Coronary artery (tissue), 2 donors: ENCODE measurements around the gene ACOT8.

ENCODE experiments used
- DNase-seq: peaks from one replicate; pipeline ENCODE4 v3.0.0-alpha.2; 2017; ENCODE audit warnings: low spot score
- H3K27ac ChIP-seq, 2 donors: fragments of 200-600 bp; sonication (generic); one replicate each; pipeline ENCODE4 v1.5.1; 2016 to 2019
- H3K4me3 ChIP-seq: fragments of 200-600 bp; sonication (generic); 2 replicates; pipeline ENCODE4 v1.5.1; 2016; ENCODE audit warnings: mild to moderate bottlenecking, moderate library complexity
- TF ChIP-seq, protein P1 (sequence below): fragments of 200-600 bp; sonication (generic); IDR thresholded peaks from one replicate; pipeline ENCODE4 v1.5.1; 2019; ENCODE audit warnings: antibody characterized with exemption

ACOT8 gene

DNA sequence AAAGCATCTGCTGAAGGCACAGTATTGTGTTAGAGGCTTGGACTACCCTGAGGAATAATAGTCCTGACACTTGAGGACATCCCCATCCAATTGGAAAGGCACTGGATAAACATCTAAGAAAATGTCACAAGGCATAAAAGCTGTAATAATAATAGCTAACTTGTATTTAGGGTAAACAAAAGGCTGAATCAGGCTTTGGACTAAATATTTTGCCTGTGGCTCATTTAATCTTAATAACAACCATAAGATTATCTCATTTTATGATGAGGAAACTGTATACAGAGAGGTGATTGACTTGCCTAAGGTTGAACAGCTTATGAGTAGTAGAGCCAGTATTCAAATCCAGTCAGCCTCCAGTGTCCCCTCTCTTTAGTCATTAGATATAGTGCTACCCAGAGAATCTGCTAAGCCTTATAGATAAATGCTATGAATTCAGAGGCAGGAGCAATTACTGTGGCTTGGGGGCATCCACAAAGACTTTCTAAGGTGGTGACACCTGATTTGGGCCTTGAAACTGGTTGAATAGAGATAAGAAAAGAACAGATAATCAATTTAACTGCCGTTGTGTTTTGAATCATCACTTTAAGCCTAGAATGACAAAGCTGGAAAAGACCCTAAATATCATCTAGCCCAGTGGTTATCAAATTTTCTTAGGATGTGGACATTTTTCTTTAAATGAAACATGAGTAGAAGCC, 16.4 kb upstream of the ACOT8 start:
- TF ChIP-seq, protein P1, sequence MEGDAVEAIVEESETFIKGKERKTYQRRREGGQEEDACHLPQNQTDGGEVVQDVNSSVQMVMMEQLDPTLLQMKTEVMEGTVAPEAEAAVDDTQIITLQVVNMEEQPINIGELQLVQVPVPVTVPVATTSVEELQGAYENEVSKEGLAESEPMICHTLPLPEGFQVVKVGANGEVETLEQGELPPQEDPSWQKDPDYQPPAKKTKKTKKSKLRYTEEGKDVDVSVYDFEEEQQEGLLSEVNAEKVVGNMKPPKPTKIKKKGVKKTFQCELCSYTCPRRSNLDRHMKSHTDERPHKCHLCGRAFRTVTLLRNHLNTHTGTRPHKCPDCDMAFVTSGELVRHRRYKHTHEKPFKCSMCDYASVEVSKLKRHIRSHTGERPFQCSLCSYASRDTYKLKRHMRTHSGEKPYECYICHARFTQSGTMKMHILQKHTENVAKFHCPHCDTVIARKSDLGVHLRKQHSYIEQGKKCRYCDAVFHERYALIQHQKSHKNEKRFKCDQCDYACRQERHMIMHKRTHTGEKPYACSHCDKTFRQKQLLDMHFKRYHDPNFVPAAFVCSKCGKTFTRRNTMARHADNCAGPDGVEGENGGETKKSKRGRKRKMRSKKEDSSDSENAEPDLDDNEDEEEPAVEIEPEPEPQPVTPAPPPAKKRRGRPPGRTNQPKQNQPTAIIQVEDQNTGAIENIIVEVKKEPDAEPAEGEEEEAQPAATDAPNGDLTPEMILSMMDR = no peak
- Histone ChIP-seq H3K4me3 (no peak overlapping the region), H3K27ac (no peak overlapping the region)
- DNase-seq = no peak

DNA sequence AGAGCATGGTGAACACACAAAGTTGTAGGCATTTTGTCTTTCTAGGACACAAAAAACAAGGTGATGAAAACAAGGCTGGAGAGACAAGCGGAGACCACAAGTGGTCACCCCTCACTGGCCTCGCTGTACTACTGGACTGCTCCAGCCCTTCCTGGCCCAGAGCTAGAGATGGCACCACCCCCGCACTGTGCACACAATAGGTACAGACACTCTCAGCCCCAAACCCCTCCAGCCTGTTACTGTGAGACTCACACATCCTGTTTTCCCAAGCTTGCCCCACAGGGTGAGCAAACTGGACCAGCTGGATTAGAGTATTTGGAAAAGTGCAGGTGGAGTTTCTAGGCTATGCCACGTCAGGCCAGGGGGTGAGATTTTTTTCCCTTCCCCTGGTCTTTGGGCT, 15.4 kb upstream of the ACOT8 start:
- no peak for DNase-seq

DNA sequence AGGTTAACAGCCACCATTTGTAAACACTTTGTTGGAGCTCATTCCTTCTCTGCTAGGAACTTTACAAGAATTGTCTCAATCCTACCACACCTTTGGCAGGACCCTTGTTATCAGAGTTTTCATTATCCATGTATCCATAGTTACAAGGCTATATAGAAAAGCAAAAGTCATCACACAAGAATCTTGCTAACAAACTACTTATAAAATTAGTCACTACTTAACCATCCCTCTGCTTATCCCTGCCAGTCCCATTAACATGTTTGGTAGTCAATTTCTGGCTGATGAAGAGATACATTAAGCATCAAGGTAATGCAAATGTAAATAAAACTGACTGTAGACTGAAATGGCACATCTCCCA, 10.6 kb upstream of the ACOT8 start:
- Histone ChIP-seq H3K27ac (no peak overlapping the region), H3K4me3 (no peak overlapping the region)
- DNase-seq = no peak
- TF ChIP-seq, protein P1 = no peak

More for the DNA sequence above, 15.4 kb upstream of the ACOT8 start:
- Histone ChIP-seq H3K27ac (no peak overlapping the region), H3K4me3 (no peak overlapping the region)
- TF ChIP-seq, protein P1 = no peak

DNA sequence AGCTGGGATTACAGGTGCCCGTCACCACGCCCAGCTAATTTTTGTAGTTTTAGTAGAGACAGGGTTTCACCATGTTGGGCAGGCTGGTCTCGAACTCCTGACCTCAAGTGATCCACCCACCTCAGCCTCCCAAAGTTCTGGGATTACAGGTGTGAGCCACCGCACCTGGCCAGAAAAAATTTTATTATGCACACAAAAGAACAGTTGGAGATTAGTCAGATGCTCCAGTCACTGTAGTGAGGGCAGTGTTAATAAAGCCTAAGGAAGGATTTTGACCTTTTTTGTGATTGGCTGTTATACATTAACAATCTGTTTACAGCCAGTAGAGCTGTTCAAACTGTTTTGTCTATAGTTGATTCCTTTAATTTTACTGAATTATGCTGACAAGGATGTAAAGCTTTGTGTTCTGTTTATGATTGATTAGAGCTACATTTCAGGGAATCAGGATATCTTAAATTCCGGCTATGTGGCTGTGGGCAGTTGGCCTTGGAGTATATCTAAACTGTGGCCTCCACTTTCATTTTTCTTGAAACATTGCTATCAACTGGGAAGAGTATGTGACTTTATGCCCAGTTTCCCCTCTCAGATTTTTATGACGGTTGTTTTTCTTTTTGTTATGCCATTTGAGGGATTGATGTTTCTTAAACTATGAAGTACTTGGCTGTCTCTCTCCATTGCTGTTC, 10.1 kb upstream of the ACOT8 start:
- no peak overlapping the region for H3K4me3 ChIP-seq
- TF ChIP-seq, protein P1 = no peak
- no peak for DNase-seq
- H3K27ac ChIP-seq = no peak overlapping the region

DNA sequence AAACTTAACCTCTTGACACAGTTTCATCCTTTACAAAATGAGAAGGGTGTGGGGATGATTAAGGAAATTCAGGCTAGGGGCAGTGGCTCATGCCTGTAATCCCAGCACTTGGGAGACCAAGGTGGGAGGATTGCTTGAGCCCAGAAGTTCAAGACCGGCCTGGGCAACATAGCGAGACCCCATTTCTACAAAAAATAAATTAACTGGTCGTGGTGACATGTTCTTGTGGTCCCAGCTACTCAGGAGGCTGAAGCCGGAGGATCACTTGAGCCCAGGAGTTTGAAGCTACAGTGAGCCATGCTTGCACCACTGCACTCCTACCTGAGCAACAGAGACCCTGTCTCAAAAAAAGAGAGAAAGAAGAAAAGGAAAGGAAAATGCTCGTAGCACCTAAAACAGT, 9.3 kb upstream of the ACOT8 start:
- no peak overlapping the region for H3K27ac ChIP-seq
- TF ChIP-seq, protein P1 = no peak
- DNase-seq = no peak
- H3K4me3 ChIP-seq = no peak overlapping the region

DNA sequence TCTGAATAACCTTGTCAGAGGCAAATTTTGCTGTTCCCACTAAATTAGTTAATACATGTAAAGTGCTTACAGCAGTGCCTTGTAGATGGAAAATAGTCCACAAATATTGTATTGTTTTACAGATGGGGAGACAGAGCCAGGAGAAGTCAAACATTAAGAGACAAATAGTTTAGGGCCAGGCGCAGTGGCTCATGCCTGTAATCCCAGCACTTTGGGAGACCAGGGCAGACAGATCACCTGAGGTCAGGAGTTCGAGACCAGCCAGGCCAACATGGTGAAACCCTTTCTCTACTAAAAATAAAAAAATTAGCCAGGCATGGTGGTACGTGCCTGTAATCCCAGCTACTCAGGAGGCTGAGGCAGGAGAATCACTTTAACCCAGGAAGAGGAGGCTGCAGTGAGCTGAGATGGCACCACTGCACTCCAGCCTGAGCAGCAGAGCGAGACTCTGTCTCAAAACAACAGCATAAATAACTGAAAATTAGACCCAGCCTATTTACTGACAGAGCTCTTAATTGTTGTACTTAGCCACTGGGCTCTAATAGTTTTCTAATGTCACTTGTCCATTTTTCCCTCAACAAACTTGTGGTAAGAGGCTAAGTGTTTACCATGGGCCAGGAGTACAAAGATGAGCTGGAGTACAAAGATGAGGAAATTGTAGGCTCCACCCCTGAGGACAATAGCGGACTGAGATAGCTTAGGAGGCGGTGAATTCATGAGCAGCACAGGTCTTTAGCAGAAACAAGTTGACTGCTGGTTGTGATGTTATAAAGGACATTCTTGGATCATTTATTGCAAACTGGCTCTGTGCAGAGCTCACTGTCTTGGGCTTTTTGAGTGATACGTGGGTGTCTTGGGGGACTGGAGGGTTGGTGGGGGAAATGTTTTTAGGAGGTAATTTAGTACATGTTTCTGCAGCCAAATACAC, 6.6 kb upstream of the ACOT8 start:
- Histone ChIP-seq H3K4me3 (no peak overlapping the region), H3K27ac (no peak overlapping the region)
- TF ChIP-seq, protein P1 = no peak
- no peak for DNase-seq
